ENCODE measurements around the gene ADCYAP1.

ADCYAP1 gene

DNA sequence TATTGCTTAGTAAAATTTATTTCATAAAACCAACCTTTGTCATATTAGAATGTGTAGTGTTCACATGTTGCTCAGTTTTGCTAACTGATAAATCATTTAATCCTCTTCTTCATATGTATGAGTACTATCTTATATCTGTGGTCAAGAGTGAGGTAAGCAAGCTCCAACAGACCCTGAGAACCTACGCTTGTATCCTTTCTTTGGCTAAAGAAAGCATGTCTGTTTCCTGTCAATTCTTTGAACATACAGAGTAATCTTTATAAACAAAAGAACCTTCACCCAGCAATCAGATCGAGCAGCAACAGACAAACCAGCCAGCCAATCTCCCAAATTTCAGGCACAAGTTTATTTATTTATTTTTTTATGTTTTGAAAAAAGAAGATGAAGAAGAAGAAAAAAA, 6.4 kb downstream of the ADCYAP1 start:
- no peak for DNase-seq

- no peak for DNase-seq
These were observed 6.8 kb downstream of the ADCYAP1 start for GRCh38 chr18:911486-911885.

- DNase-seq = no peak
These were observed 11.9 kb downstream of the ADCYAP1 start for GRCh38 chr18:916562-916961.

DNA sequence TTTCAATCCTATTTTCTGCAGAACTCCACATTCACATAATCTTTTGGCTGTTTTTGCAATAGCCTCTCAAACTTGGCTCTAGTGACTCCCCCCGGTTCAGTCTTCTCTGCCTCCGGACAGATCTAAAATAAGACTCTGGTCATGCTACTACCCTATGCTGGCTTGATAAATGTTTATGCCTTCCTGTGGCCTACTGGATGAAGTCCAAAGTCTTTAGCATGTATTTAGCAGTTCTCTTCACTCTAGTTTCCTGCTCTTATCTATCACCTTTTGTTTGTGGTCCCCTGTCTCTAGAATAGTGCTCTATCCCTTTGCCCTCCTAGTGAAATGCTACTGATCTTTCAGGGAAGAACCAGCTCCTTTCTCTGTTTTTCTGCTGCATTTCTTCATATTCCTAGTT, 14.4 kb downstream of the ADCYAP1 start:
- DNase-seq = no peak

GRCh38 chr18:923144-923866, 18.6 kb downstream of the ADCYAP1 start:
- no peak for DNase-seq

- no peak for DNase-seq
These were observed 20.3 kb downstream of the ADCYAP1 start for GRCh38 chr18:924987-925386.

DNA sequence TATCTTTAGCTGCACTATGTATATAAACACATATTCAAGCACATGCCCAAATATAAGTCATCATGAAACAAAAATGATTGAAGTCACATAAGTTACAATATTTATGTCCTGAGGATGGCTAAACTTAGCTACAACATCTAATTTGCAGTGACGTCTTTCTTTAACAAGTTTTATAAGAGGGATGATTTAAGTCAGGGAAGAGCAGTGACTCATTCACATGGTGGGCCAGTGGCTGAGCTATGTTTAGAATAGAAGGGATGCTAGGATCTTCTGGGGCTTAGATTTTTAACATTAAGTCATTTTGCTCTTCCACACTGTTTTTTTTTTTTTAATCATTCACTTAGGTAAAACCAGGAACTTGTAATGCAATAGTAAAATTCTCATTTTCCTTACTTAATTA, 22.3 kb downstream of the ADCYAP1 start:
- no peak for DNase-seq

DNA sequence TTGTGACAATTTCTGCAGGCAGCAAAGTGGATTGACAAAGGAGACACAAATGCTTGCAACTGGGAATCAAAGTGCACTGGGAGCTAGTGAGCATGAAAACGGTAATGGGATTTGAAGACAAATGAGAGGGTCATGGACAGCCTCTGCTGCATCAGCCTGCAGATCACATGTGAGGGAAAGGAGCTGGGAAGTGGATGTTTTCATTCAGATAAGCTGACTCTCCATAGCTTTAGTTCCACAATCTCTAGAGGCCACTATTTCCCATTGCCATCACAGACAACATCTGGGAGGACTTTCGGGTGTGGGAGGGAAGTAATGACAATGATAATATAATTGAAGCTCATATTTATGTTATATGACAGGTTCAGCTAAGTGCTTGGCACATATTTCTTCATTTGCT, 28.4 kb downstream of the ADCYAP1 start:
- no peak for DNase-seq

DNA sequence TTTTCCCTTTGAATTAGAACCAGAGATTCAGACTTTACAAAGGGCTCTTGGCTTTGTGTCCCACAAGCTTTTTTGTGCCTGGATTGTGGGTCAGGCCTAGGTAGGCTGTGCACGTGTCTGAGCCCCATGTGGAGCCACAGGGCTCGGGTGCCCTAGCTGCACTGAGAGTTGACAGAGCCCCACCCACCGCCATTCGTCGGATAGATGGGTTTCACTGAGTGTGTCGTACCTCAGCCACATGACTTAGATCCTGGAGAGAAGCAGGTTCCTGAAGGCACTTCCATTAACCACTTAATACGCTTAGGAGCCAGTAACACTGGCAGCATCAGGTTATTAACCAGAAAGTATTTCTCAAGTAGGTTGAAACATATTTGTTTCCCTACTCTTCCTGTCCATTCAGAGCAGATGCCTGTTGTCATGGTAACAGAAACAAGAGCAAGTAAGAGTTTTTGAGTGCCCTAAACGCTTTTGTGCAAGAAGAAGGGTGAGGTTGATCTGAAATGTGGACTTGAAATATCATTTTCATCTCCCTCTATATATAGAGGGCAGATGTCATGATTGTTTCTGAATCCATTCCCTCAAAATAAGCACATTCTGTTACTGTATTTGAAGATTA, 30.0 kb downstream of the ADCYAP1 start:
- no peak for DNase-seq

DNA sequence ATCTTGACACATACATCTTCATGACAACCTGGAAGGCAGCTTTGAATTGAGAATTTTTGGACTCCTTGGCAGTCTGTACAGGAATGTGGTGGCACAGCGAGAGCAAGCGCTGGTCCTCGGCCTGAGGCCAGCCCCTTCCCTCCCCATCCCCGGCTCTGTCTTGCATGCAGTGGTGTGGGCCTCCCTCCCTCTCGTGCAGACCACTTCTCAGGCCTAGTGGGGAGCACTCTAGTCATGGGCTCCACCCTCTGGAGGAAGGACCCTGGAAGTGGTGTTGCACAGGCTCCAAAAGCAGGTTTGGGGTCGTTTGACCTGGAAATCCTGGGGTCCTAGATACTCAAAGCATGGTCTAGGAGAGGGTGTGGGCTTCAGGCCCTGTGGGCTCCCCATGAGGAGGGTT, 32.3 kb downstream of the ADCYAP1 start:
- no peak for DNase-seq

DNA sequence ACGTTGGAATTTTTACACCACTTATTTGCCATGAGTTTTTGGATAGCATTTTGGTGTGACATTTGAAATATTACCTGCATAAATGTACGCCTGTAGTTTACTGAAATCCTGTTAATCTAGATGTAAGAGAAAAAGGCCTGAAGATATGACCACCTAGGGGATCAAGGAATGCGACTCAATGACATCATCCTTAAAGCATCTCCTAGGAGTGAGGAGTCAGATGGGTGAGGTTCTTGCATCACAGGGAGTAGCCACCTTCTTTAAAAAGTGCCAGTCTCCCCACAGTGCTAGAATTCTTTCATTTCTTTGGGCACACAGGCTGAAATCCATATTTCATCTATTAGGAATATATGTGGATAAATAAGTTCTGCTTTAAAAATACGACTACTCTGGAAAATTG, 34.5 kb downstream of the ADCYAP1 start:
- no peak for DNase-seq

DNA sequence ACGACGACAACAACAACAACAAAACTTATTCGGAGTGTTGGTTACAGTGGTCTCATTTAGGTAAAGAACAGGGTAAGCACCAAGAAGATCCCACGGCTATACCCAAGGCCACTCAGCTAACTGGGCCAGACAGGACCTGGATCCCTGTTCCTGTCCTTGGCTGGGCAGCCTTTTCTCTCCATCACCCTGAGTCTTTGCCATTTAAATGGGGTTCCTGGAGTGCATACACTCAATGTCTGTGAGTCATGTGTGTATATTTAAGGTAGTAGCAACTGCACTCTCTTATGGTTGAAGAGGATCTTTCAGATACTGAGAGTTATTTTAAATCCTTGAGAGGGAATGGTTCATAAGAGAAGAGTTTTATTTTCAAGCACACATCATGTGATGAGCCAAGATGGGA, 35.3 kb downstream of the ADCYAP1 start:
- DNase-seq = no peak

DNA sequence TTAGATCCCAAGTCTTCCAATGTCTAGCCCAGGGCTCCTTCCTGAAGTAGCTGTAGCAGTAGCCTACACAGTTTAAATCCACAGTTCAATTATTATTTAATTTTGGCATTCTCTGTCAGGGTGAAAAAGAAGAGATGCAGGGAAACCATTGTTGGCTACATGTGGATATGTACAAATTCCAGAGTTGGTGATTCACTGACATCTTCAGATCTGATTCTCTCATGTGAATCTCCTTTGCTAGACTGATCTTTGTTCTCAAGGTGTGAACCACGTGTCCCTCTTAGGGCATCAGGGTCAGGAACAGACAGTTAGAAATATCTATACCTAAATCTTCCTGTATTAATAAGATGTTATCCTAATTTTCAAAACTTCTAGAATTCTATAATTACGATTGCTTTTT, 36.7 kb downstream of the ADCYAP1 start:
- DNase-seq = no peak

DNA sequence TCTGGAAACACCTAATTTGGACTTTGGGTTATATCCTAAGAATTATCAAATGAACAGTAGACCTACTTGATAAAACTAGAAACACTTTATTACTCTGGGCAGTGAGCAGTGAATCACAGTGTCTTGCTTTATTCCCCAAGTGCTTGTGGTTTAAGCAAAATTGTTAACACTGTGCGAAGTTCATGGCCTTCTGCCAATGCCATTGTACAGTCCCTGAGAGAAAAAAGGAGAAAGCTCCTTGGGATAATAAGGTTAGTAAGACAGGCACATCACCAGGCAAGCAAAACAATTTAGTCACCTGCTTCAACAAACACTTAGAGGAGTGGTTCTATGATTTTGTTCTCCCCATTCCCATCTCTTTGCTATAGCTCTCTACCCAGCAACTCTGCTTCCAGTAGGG, 39.8 kb downstream of the ADCYAP1 start:
- no peak for DNase-seq

DNA sequence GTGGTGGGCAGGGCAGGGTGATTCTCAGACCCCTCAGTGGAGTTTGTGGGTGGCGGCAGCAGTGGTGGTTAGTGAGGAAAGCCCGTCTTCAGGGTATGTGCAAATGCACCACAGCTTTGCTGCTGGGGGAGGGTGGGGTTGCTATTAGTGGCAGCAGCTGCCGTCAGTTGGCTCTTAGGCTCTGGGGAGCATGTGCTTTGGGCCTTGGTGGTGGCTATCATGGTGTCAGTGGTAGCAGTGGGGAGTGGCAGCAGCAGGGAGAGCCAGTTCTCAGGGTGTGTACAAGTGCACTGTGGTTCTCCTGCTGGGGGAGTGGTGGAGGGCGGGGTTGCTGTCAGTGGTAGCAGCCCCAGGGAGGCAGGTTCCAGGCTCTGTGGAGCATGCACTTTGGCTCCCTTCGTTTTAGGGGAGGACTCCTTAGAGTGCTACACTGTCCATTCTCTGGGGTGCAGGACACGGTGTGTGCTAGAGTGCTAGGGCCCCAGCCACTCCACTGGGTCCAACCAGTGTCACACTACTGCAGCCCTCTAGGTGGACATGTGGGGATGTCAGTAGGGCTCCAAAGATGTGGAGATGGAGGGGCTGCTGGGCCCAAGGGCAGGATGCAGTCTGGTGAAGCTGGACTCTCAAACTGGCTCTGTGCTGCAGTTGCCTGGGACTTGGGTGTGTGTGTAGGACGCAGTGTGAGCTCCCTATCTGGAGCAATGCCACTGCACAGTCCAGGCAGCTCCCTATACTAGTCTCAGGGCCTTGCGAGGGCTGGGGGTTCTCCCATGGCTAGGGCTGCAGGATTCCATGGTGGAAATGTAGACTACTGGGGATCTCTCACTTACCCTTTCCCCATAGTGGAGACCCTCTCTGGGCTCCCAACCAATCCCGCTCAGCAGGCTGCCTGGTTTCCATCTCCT, 45.3 kb downstream of the ADCYAP1 start:
- DNase-seq = no peak

DNA sequence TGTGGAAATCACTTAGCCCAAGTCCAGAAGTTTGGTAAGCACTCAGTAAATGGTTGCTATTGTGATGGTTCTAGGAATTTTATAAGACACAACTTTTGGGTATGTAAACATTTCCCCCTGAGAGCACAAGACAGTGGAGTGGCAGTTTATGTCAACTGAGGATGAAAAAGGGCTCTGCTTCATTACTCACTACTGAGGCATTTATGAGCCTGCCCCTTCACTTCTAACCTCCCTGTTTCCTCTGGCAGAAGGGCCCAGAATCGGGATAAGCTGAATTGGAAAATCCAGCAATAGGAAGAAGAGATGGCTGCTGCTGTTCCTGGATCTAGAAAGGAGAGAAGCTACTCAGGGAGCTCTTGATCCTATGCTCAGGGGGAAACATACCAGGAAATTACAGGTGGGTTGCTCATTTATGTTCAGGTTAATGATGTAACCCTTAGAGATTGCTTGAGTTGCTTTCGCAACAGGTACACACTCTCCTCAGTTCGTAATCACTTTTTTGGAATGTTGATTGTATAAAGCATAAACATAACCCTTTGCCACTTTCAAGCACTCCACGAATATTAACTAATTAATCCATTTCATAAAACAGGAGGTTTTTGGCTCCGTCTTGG, 46.3 kb downstream of the ADCYAP1 start:
- no peak for DNase-seq

DNA sequence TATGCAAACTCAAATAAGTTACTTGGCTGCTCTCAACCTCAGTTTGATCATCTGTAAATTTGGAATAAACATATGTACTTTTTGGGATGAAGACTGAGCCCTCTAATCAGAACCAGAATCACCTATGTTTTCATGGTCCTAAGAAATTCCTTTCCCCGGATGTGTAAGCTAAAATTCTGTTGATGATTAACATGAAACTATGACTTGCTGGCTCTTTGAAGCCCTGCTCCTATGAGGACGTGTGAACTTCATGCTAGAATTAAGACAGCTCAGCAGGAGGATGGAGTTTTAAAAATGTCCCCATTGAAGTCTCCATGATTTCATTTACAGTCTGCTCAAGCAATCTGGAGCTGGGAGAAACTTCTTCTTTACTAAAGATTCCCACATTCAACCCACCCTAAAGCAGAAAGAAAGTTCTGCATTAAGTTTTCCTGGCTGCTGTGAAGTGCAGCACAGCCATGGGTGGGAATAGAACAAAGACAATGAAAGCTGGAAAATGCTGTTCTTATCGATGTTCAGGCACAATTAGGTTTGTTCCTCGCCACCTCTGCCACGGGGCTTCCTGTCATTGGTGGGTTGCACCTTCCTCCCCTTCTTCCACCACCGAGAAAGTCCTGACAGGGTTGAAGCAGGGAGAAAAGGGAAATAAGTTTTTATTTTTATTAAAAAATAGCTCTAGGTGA, 50.9 kb downstream of the ADCYAP1 start:
- DNase-seq = no peak

DNA sequence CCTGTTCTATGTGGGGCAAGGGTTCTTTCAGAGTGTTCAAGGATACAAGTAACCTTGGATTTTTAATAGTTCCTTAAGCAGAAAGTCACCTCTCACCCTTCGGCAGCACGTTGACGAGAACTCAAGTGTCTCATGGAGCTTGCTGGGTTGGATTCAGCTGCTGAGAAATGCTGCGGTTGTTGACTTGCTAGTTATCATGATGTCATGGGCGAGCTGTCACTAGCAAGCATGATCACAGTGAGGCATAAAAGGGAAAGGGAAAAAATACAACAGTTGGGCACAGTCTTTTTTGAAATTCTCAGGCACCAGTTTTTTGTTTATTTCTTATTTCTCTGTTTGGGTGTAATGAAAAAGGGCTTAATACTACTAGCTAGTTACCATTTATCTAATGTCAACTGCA, 53.2 kb downstream of the ADCYAP1 start:
- DNase-seq = no peak

DNA sequence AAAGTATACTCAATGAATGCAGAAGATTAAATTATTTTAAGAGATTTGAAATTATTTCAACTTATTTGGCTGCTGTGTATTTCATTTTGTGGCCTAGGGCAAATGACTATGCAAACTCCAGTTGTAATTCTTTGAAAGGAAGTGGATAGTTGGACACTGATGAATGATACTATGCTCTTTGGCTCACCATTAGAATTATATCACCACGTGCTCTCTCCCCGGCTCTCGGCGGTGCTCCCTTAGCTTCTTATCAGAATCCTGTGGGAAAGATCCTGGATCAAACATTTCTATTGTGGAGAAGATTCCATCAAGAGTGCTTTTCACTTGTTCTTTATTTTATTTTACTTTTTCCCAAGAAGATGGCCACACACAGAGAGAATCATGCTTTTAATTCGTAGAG, 55.2 kb downstream of the ADCYAP1 start:
- DNase-seq = no peak

All from activated CD4-positive, alpha-beta T cell treated with anti-CD3 and anti-CD28 coated beads, Interleukin-2, Interleukin-6, amounts not matched to agents 100 ng/mL and 50 ng/mL, durations not matched to agents 16 hours and 8 hours (primary cell).